ENCODE data around the gene NTN3.

- TF ChIP-seq CTCF (IDR thresholded peaks at IDR 0.05) (no peak), ZFX (IDR thresholded peaks at IDR 0.05; ENCODE audit: borderline replicate concordance) (no peak)
These were observed 20.6 kb upstream of the NTN3 start for GRCh38 chr16:2450535-2450934.

All from 22Rv1 (cell line).